ENCODE data around the gene MPHOSPH9. TPM values are rescaled to one million over a fixed set of nuclear protein-coding genes. Genes with fewer than 3 reads are reported as not detected.
A peak's percentile ranks its signal among the peaks of the same experiment; 100 is the strongest.

MPHOSPH9 gene
- total and polyA plus RNA-seq, 4 donors: 20.5 to 79.2 (median 43.9) TPM

DNA sequence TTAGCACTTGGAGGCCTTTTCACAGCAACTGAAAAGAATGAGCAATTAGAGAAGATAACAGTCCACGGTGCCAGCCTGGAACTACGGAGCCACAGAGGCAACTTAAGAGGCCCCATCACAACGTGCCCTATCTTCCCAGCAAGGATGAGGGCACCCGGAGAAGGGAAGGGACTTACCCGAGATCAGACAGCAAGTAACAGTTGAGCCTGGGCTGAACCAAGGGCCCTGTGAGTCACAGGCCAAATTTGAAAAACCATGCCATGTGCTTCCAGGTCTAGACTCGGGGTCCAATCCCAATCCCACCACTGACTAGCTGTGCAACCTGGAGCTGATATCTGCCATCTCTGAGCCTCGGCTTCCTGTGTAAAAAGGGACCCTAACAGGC, 124.3 kb downstream of the MPHOSPH9 start:
- Histone ChIP-seq H3K36me3 (ENCODE audit: control insufficient read depth, insufficient read depth, low read length) (peaks cover 12% of the 10 kb centered on the region), H3K27me3 (ENCODE audit: control insufficient read depth, insufficient read depth, low read length) (no peaks in the 10 kb centered on the region), H3K4me3 (ENCODE audit: low read depth, low read length) (no peak overlapping the region), H3K9me3 (ENCODE audit: control insufficient read depth, insufficient read depth, low read length) (no peaks in the 10 kb centered on the region), H3K4me1 (ENCODE audit: control insufficient read depth, insufficient read depth, low read length) (peaks cover 56% of the 10 kb centered on the region), H3K27ac (ENCODE audit: low read depth, low read length) (no peak overlapping the region)
- DNase-seq (ENCODE audit: low read depth in 4 of 6, low spot score in 6 of 6): no peak
- 78% methylated on average over 7 of the region's 7 CpGs for WGBS (ENCODE audit: insufficient coverage)

DNA sequence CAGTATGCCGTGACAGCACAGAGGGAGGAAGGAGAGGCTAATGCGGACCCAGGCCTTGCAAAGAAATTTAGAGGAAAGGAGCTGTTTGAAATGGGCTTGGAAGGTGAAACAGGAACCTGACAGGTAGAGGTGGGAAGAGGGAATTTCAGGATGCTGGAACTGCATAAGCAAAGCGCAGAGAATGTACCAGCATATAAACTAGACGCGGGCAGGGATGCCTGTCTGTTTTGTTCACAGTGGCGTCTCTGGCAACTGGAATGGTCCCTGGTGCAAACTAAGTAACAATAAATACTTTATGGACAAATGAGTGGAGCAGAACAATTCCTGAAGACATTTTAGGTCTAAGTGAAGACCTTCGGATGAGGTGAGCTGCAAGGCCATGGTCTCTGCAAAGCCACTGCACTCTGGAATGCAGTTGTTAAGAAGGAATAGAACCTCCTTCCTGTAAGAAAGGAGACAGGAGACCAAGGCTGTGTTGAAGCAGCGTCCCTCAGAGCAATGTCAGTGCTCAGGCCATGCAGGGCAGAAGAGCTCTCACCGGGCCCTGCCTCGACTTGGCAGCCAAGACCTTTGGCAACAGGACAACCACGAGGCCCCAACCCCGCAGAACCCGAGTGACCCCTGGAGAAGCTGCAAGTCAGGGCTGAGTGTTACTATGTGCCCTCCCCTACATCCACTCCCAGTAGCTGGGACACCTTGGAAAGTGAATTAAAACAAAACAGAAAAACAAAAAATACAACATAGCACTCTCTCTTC, 124.8 kb downstream of the MPHOSPH9 start:
- Histone ChIP-seq H3K9me3 (ENCODE audit: control insufficient read depth, insufficient read depth, low read length) (no peaks in the 10 kb centered on the region), H3K4me1 (ENCODE audit: control insufficient read depth, insufficient read depth, low read length) (peaks cover 55% of the 10 kb centered on the region), H3K36me3 (ENCODE audit: control insufficient read depth, insufficient read depth, low read length) (peaks cover 12% of the 10 kb centered on the region), H3K27me3 (ENCODE audit: control insufficient read depth, insufficient read depth, low read length) (no peaks in the 10 kb centered on the region), H3K27ac (ENCODE audit: low read depth, low read length) (no peak overlapping the region), H3K4me3 (ENCODE audit: low read depth, low read length) (no peak overlapping the region)
- 81% methylated on average over 9 of the region's 13 CpGs for WGBS (ENCODE audit: insufficient coverage)
- DNase-seq (ENCODE audit: low read depth in 4 of 6, low spot score in 6 of 6): no peak

DNA sequence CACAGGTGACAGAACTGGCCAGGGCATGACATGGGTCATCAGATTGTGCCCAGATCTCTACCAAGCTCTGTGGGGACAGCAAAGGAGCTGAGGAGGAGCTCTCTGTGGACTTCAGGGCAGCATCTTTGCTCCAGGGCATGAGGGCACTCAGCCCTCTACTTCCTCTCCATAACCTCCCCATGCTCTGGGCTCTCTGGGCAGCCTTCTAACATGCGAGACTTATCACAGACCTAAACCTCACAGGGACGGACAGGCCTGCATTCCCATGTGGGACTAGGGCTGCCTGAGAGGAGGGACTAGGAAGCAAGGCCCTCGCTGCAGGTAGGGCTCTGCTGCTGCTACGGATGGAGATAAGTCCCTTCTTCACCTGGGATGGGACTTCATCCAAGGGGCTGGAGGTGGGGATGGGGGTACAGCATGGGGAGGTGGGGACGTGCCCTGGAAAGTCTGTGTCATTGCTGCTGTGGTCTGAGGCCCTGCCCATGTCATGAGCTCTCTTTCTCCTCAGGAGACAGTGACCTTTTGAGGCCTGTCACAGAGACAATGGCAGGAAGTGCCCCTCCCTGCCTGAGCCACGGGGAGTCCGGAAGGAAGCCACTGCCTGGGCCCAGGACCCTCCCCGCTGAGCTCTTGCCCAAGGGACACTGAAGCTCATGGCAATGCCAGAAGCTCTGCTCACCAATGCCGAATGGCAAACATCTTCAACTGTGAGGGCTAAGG, 126.1 kb downstream of the MPHOSPH9 start:
- peaks cover 50% of the 10 kb centered on the region for H3K4me1 ChIP-seq (ENCODE audit: control insufficient read depth, insufficient read depth, low read length)
- DNase-seq (ENCODE audit: low read depth in 4 of 6, low spot score in 6 of 6): no peak
- H3K9me3 ChIP-seq (ENCODE audit: control insufficient read depth, insufficient read depth, low read length): no peaks in the 10 kb centered on the region
- no peaks in the 10 kb centered on the region for H3K27me3 ChIP-seq (ENCODE audit: control insufficient read depth, insufficient read depth, low read length)
- whole genome bisulfite sequencing (ENCODE audit: insufficient coverage): 70% methylated on average over 8 of the region's 9 CpGs
- H3K36me3 ChIP-seq (ENCODE audit: control insufficient read depth, insufficient read depth, low read length): peaks cover 12% of the 10 kb centered on the region
- H3K4me3 ChIP-seq (ENCODE audit: low read depth, low read length): no peak overlapping the region
- no peak overlapping the region for H3K27ac ChIP-seq (ENCODE audit: low read depth, low read length)

DNA sequence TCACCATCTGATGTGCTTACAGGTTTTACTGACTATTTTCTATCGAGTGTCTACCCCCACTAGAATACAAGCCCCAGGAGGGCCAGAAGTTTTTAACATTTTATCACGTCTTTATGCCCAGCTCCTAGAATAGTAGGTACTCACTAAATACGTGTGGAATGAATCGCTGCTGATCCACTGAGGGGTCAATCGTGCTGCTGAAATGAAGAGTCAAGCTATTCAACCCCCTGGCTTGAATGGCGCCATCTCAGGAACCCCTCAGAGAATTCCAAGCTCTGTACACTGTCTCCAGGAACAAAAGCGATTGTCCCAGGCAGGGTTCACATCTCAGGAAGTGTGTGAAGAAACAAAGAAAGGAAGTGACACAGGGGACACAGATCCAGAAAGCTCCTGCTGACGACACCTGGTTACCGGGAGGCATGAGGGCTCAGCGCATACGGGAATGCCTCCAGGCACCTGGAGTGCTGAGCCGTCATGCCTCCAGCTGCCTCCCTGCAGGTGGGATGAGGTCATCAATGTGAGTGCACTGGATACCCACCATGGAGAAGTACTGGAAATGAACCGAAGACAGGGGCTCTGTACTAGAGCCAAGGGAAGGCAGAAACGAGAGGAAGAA, 127.6 kb downstream of the MPHOSPH9 start:
- DNase-seq (ENCODE audit: low read depth in 4 of 6, low spot score in 6 of 6): no peak
- WGBS (ENCODE audit: insufficient coverage): 55% methylated on average over 10 of the region's 14 CpGs
- H3K4me3 ChIP-seq (ENCODE audit: low read depth, low read length): no peak overlapping the region

DNA sequence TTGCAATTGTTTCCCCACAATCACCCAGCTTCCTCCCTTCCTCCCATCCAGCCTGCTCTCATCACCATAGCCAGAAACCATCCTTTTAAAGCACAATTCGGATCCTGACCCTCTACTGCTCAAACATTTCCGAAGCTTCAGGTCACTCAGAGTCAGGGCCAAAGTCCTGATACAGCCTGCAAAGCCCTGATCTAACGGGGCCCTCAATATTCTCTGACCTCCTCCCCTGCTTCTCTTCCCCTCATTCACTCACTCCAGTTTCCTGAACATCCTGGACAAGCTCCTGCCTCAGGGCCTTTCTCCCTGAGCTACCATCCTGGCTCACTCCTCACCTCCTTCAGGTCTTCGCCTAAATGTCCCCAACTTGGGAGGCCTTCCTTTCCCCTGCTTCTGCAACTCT, 128.1 kb downstream of the MPHOSPH9 start:
- Histone ChIP-seq H3K9me3 (ENCODE audit: control insufficient read depth, insufficient read depth, low read length) (no peaks in the 10 kb centered on the region), H3K4me1 (ENCODE audit: control insufficient read depth, insufficient read depth, low read length) (peaks cover 31% of the 10 kb centered on the region), H3K27ac (ENCODE audit: low read depth, low read length) (no peak overlapping the region), H3K27me3 (ENCODE audit: control insufficient read depth, insufficient read depth, low read length) (no peaks in the 10 kb centered on the region), H3K4me3 (ENCODE audit: low read depth, low read length) (no peak overlapping the region), H3K36me3 (ENCODE audit: control insufficient read depth, insufficient read depth, low read length) (peaks cover 3% of the 10 kb centered on the region)
- no peak for DNase-seq (ENCODE audit: low read depth in 4 of 6, low spot score in 6 of 6)
- 90% methylated on average over 4 of the region's 4 CpGs for WGBS (ENCODE audit: insufficient coverage)

More for the DNA sequence above, 127.6 kb downstream of the MPHOSPH9 start:
- Histone ChIP-seq H3K4me1 (ENCODE audit: control insufficient read depth, insufficient read depth, low read length) (peaks cover 36% of the 10 kb centered on the region), H3K36me3 (ENCODE audit: control insufficient read depth, insufficient read depth, low read length) (peaks cover 7% of the 10 kb centered on the region), H3K27ac (ENCODE audit: low read depth, low read length) (peak overlapping the region; percentile 12), H3K27me3 (ENCODE audit: control insufficient read depth, insufficient read depth, low read length) (no peaks in the 10 kb centered on the region), H3K9me3 (ENCODE audit: control insufficient read depth, insufficient read depth, low read length) (no peaks in the 10 kb centered on the region)

Small RNAs within 50 kb of the gene (small RNA-seq; reads per million reads assigned to genes)
- not detected for gene RNA5SP375 (ENCODE audit: low replicate concordance)

Other genes with a start within 250 kb of the MPHOSPH9 start
- 1 to 10 TPM; 6.8 to 7.9 TPM for gene PITPNM2, start 82.1 kb downstream of the MPHOSPH9 start, total RNA-seq
- gene PITPNM2, start 82.1 kb downstream of the MPHOSPH9 start, polyA plus RNA-seq (ENCODE audit: insufficient read length in 2 of 2): 10 to 100 TPM; 13.7 to 18.0 TPM
- gene MTRFR, start 295 bp upstream of the MPHOSPH9 start, total RNA-seq: 10 to 100 TPM; 15.7 to 17.6 TPM
- 10 to 100 TPM; 23.5 to 26.5 TPM for gene MTRFR, start 295 bp upstream of the MPHOSPH9 start, polyA plus RNA-seq (ENCODE audit: insufficient read length in 2 of 2)
- gene CDK2AP1, start 38.7 kb upstream of the MPHOSPH9 start, total RNA-seq: 100 to 1,000 TPM; 136 to 224 TPM
- 100 to 1,000 TPM; 300 to 428 TPM for gene CDK2AP1, start 38.7 kb upstream of the MPHOSPH9 start, polyA plus RNA-seq (ENCODE audit: insufficient read length in 2 of 2)
- gene SBNO1, start 131.7 kb upstream of the MPHOSPH9 start, total RNA-seq: 10 to 100 TPM; 25.3 to 28.0 TPM
- 10 to 100 TPM; 15.0 to 21.6 TPM for gene SBNO1, start 131.7 kb upstream of the MPHOSPH9 start, polyA plus RNA-seq (ENCODE audit: insufficient read length in 2 of 2)
- 10 to 100 TPM; 28.0 to 41.2 TPM for gene KMT5A, start 151.0 kb upstream of the MPHOSPH9 start, total RNA-seq
- gene KMT5A, start 151.0 kb upstream of the MPHOSPH9 start, polyA plus RNA-seq (ENCODE audit: insufficient read length in 2 of 2): 10 to 100 TPM; 41.3 to 41.9 TPM
- 1 to 10 TPM; 1.7 to 2.9 TPM for gene RILPL2, start 203.5 kb upstream of the MPHOSPH9 start, total RNA-seq
- 1 to 10 TPM; 2.0 to 2.4 TPM for gene RILPL2, start 203.5 kb upstream of the MPHOSPH9 start, polyA plus RNA-seq (ENCODE audit: insufficient read length in 2 of 2)
- gene SNRNP35, start 225.0 kb upstream of the MPHOSPH9 start, total RNA-seq: 10 to 100 TPM; 15.3 to 35.5 TPM
- 10 to 100 TPM; 39.0 to 46.4 TPM for gene SNRNP35, start 225.0 kb upstream of the MPHOSPH9 start, polyA plus RNA-seq (ENCODE audit: insufficient read length in 2 of 2)

Measured in spinal cord (tissue), 10 donors.